Measurements from ENCODE around the gene BTBD9. TPM values are rescaled to one million over a fixed set of nuclear protein-coding genes. Genes with fewer than 3 reads are reported as not detected.

The BTBD9 gene
- total RNA-seq, 4 donors from 2014 or later = 11.7 to 17.7 (median 14.1) TPM

DNA sequence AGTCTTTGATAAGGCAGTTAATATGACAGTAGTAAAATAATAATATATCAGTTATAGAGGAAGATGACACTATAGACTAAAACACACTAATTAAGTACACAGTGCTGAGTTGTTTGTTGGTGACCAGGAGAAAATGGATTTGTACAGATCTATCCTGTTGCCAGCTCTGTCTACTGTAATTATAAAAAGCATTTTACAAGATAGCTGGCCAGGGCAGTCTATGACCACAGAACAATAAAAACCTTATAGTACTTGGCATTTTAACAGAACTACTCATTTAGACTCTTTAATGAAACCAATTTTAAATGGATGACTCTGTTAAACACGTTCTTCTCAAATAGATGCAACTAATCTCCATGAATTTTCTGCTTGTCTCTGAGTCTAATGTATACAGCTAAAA lies 367.5 kb downstream of the BTBD9 start:
- no peak for TF ChIP-seq CTCF (IDR thresholded peaks at IDR 0.05; ENCODE audit: low read depth)

DNA sequence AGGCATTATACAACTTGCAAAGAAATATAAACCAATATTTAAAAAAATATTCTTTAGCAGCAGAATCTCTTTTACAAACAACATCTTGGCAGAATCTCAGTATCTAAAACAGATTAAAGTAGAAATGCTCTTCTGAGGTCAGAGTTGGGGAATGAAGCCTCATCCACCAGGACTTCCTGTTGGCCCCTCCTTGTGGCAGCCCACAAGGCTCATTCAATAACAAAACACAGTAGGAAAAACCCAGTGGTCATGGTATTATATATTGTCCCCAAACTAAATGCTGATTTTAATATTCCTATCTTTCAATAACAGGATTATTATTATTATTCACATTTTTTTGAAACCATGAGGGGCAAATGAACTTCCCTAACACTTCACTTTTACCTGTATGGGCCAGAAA lies 368.6 kb downstream of the BTBD9 start:
- no peak for TF ChIP-seq CTCF (IDR thresholded peaks at IDR 0.05; ENCODE audit: low read depth)

DNA sequence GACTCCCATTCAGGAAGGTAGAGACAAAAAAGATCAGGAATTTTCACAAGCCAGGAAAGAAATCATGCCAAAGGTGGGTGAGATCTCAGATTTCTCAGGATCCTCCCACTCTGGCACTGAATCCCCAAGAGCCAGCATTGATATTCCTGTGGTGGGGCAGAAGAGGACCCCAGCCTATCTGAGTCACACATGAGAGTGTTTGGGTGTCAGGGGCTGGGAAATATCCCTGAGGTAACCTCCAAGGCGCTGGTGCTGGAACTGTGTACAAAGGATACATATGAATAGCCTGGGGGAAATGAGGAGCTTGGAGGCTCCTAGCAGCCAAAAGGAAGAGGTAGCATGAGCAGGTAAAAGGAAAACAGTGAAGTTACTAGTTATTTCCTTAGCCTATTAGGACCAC lies 369.4 kb downstream of the BTBD9 start:
- no peak for TF ChIP-seq CTCF (IDR thresholded peaks at IDR 0.05; ENCODE audit: low read depth)

- no peak for TF ChIP-seq CTCF (IDR thresholded peaks at IDR 0.05; ENCODE audit: low read depth)
Measured at GRCh38 chr6:38269461-38270172, 370.1 kb downstream of the BTBD9 start.

DNA sequence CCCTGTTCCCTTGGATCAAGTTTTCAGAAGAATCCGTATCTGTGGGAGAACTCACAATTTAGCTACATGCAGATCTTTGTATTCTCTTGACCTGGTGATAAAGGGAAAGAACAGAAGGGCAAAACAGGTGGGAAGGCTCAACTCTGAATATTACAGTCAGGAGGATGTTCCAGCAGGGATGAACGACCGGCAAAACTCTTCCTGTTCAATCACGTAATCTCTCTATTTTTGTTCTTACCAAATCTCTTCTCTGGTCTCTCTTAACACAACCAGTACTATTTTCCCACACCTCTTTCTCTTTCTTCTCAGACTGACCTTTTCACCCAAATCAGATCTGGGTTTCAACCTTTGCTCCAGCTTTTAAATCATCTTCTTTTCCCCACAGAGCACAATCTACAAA lies 371.4 kb downstream of the BTBD9 start:
- no peak for TF ChIP-seq CTCF (IDR thresholded peaks at IDR 0.05; ENCODE audit: low read depth)

DNA sequence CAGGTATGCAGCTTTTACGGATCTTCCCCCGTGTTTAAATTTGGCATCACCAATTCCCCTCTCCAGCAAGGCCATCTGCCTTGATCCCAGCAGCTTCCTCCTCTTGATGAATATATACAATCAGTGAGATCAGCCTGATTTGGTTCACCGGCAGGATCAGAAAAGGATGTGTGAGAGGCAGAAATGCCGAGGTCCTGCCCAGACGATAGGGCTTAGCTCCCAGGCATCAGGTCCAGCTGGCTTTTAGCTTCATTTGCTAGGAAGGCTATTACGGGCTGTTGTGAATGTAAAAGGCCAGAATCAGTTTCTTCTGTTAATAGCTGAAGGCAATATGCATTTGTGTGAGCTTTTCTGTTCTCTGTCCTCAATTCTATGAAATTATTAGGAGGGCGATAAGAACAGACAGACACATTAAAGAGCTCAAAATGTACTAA lies 372.8 kb downstream of the BTBD9 start:
- no peak for TF ChIP-seq CTCF (IDR thresholded peaks at IDR 0.05; ENCODE audit: low read depth)

DNA sequence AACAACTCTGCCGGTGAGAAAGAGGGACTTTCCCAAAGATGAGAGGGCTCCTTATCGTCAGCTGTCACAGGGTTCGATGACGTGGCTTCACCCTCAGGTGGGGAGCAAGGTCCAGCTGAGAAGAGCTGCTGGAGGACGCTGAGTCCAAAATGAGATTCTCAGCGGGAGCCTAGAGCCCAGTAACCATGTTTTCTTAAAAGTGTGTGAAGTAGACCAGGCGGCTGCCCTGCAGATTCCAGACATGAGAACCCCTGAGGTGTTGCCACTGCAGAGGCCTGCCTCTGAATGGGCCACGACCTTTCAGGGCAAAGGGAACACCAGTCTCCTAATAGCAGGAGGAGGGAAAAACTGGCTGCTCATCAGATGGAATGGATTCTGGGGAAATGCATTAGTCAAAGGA lies 375.1 kb downstream of the BTBD9 start:
- TF ChIP-seq CTCF (IDR thresholded peaks at IDR 0.05; ENCODE audit: low read depth) = no peak
